ENCODE results near the gene PTP4A2.

The PTP4A2 gene

GRCh38 chr1:31938184-31938975 is at the start of gene PTP4A2:
Gene PTP4A2 (minus strand): TSS chr1:31938368. CDS start chr1:31919065, 19,303 bp downstream.
- DNase-seq, result peak; percentile 95

- DNase-seq, result no peak
These were observed 49.0 kb upstream of the PTP4A2 start for GRCh38 chr1:31987135-31987619.

GRCh38 chr1:31985430-31985829 is 47.3 kb upstream of the PTP4A2 start:
- DNase-seq, result no peak

- peak; percentile 39 for DNase-seq
These were observed 46.5 kb upstream of the PTP4A2 start for GRCh38 chr1:31984419-31985347.

GRCh38 chr1:31981972-31982371 is 43.8 kb upstream of the PTP4A2 start:
- no peak for DNase-seq

- no peak for DNase-seq
These were observed 43.3 kb upstream of the PTP4A2 start for GRCh38 chr1:31981456-31981839.

- DNase-seq, result no peak
These were observed 42.8 kb upstream of the PTP4A2 start for GRCh38 chr1:31980835-31981455.

DNA sequence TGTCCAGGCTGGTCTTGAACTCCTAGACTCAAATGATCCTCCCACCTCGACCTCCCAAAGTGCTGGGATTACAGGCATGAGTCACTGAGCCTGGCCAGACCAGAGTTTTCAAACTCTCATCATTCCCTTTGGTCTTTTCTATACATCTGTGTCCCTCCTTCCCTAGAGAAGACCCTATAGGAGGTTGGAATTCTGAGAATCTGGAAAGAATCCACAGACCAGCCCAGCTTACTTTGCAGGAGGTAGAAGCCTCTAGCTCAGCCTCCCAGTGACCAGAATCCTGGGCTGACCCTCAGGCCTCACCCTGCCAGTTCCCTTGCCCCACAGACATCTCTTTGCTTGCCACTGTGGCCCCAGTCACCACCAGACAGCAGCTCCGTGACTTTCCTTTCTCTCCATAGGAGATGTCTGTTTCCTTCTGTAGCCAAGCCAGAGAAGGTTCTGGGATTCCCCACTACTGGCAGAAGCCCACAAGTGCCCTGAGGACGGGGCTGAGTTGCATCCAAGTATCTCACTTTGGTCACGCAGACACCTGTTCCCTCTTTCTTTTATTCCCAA is 40.8 kb upstream of the PTP4A2 start:
- peak; percentile 30 for DNase-seq

DNA sequence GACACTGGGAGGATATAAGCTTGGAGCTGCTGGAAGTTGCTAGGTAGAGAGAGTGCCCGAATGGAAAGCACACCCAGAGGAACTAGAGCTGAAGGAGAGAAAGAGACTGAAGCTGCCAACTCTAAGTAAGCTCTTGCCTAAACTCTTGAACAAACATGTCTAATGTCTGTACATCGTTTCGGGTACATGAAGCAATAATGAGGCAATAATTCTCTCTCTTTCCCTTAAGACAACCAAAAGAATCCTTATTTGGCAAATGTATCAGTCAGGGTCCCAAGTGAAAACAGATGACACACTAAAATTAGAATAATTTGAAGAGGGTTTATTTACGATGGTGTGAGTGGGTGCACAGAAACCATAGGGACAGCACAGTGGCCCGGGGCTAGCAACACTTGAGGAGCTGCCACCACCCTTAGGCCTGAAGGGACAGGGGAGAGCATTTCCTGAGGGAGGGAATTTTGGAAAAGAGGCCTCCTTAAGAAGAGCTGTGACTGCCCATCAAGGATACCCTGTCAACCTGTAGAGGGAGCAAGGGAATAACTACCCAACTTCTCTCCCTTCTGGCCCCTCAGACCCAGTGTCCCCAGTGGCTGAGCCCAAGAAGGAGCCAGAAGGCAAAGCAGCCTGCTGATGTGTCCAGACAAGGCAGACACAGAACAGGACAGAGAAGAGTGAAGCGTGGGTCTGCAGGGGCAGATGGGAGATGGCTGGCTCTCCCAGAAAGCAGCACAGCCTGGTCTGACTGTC is 39.4 kb upstream of the PTP4A2 start:
- peak; percentile 59 for DNase-seq

DNA sequence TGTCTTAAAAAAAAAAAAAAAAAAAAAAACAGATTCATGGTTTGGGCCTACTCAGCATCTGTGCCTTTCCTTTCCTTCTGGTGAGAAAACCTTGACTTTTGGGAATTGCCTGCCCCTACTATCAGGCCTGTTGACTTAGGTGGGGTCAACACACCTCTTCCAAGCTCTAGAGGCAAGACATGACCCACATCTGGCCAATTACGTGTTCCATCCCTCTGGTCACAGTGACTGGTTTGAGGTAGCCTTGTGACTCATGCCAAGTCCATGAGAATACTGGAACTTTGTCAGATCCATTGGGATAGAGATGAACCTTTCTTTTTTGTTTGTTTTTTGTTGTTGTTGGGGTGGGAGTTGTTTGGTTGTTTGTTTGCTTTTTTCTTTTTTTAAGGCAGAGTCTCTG is 38.2 kb upstream of the PTP4A2 start:
- DNase-seq, result peak; percentile 50

DNA sequence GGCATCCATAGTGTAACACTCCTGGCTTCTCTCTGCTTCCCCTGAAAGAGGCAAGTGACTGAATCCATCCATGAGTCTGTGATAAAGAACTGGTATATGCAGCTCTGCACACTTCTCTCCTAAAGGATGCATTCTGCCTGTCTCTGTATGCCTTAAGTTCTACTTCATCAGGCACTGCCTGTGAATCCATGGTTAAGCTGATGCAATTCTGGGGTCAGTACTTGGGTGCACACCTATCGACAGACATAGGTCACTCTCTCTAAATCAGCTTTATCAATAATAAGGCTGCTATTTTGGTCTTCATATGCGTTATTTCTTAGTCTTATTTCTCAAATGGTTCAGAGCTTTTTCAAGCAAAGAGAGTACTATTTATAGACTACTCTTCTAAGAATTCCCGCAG is 32.7 kb upstream of the PTP4A2 start:
- DNase-seq, result no peak

DNA sequence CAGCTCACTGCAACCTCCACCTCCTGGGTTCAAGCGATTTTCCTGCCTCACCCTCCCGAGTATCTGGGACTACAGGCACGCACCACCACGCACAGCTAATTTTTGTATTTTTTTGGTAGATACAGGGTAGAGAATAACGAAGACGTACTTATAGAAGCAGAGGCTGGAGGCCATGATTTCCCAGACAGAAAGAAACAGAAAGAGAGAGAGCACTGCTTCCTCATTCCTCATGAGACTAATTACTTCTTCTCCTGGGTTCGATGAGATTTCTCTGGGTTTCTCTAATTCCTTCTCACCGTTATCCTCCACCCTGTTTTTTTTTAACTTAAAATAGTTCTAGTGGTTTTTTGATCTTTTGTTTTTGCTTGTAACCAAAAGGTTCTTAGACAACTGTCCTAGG is 23.4 kb upstream of the PTP4A2 start:
- no peak for DNase-seq

GRCh38 chr1:31959521-31960340 is 21.6 kb upstream of the PTP4A2 start:
- DNase-seq, result no peak

GRCh38 chr1:31957701-31958674 is 19.8 kb upstream of the PTP4A2 start:
- DNase-seq, result no peak

DNA sequence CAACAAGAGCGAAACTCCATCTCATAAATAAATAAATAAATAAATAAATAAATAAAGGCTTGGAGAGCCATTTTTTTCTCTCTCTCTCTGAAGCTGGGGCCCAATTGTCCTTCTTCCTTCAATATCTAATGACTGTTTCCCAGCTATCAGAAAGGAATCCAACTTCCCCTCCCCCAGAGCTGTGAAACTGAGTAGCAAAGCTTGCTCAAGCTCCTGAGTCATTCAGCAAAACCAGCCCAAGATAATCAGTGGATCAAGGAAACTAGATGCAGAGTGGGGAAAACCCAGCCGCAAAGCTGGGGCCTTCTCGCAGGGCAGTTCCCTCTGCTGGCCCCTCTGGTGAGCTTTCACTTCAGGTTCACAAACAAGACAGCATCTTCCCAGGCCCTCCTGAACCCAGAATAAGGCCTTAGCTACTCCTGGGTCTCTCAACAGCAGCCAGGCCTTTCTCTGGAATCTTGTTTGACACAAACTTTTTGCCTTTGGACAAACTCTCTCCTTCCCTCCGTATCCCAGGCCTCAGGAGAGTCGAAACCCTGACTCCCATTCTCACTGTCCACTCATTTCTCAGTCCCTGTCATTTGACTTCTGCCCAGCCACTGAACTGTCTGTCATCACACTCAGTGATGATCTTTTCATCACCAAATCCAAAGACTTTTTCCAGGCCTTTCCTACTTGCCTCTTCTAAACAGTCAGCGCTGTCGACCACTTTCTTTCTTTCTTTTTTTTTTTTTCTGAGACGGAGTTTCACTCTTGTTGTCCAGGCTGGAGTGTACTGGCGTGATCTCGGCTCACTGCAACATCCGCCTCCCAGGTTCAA is 18.0 kb upstream of the PTP4A2 start:
- DNase-seq, result peak; percentile 99

GRCh38 chr1:31954607-31955283 is 16.6 kb upstream of the PTP4A2 start:
- DNase-seq, result peak; percentile 96

- no peak for DNase-seq
These were observed 14.7 kb upstream of the PTP4A2 start for GRCh38 chr1:31952825-31953220.

GRCh38 chr1:31951276-31951675 is 13.1 kb upstream of the PTP4A2 start:
- no peak for DNase-seq
